Motor neuron (in vitro differentiated cells): Measurements from ENCODE around the gene TTL. TPM values are rescaled to one million over a fixed set of nuclear protein-coding genes. Genes with fewer than 3 reads are reported as not detected.
"Not testable (repeated sequence)": the region's sequence is repeated elsewhere in the genome, so short reads cannot be mapped to it uniquely, and the experiment has no call there.

Experiments used
- ATAC-seq, 8 experiments: fragments of 200-7000 bp; cut with Tn5 transposase; replicated peaks in 6 of 8; 2 replicates each; pipeline ENCODE4 v1.8.0; 2021; ENCODE audit warnings: mild to moderate bottlenecking in 8 of 8, moderate library complexity in 8 of 8
- H3K27ac ChIP-seq, 2 donors: fragments of 250-450 bp; sonication (Bioruptor Pico); 2 replicates each; pipeline ENCODE4 v1.9.0; 2021; ENCODE audit warnings: antibody characterized with exemption in 2 of 2, mild to moderate bottlenecking in 2 of 2, moderate library complexity in 1 of 2
- H3K4me1 ChIP-seq, 2 donors: fragments of 250-450 bp; sonication (Bioruptor Pico); replicated peaks in 1 of 2; 2 replicates each; pipeline ENCODE4 v1.6.1; 2021; ENCODE audit warnings: antibody characterized with exemption in 2 of 2, mild to moderate bottlenecking in 2 of 2, moderate library complexity in 1 of 2
- H3K4me3 ChIP-seq, 5 donors: fragments of 250-450 bp; sonication (Bioruptor Pico); 2 replicates each; pipeline ENCODE4 v1.9.0; 2021; ENCODE audit warnings: antibody characterized with exemption in 5 of 5, mild to moderate bottlenecking in 5 of 5, moderate library complexity in 4 of 5
- WGBS, 10 experiments: fragments of 450-650 bp; shearing (Covaris generic); methylation state at CpG; one replicate each; pipeline ENCODE4 v1.0.0; 2022; 5-methylcytosine and 5-hydroxymethylcytosine counted together
- in situ Hi-C, 9 experiments: fragments of 400-800 bp; cut with MboI; loops; one replicate each; pipeline ENCODE4 v1.15.0; 2021; ENCODE audit warnings: low sequenced_read_pairs in 9 of 9, low pct_unique_long_range_greater_than_20kb in 2 of 9; ENCODE audit not compliant: unreplicated experiment in 9 of 9
- total RNA-seq, 8 experiments: library from RNA; unstranded; fragments of 300-600 nt; gene quantifications; 2 replicates each; pipeline versions ENCODE4 v1.2.3 to v1.2.4, GENCODE V29; 2022

Gene TTL
- 10 to 100 TPM; 15.0 to 51.1 (median 37.5) TPM for total RNA-seq

- Histone ChIP-seq H3K4me3 (peak within 1 kb of the TSS; percentile 54 to 77 (median 72)), H3K4me1 (peaks cover 10 to 12% of the 10 kb centered on the region in 2 donors), H3K27ac (peak within 1 kb of the TSS; percentile 74)
- WGBS, 10 experiments = 0% methylated on average over 1 to 11 of the region's 82 CpGs; no CpG with 5 or more reads in 2 of the 10 experiments
- in situ Hi-C loops = loop anchor here in 1 of 9 experiments (25.0 kb wide), 1 partner anchor 419 kb away; the partner anchor contains the start of gene TMEM87B
- ATAC-seq = peak; percentile 70 to 81 (median 74)
Observed at GRCh38 chr2:112481528-112482233, at the start of gene TTL. TSS of gene TTL (plus strand) at chr2:112482156. CDS start at chr2:112482345, 189 bp downstream.

GRCh38 chr2:112432390-112432734 is 49.6 kb upstream of the TTL start:
- ATAC-seq, H3K27ac ChIP-seq, H3K4me1 ChIP-seq: not testable (repeated sequence)
- no CpG with 5 or more reads among the region's 22 CpGs for WGBS, 10 experiments
- peak overlapping the region in 4 of 5 donors; percentile 28 to 66 (median 44) for H3K4me3 ChIP-seq
- in situ Hi-C loops = loop anchor here in 1 of 9 experiments (25.0 kb wide), 1 partner anchor 170 kb away; the partner anchor contains the start of gene ZC3H8

GRCh38 chr2:112432735-112433479 is 49.0 kb upstream of the TTL start:
- H3K4me3 ChIP-seq = peak overlapping the region; percentile 18 to 66 (median 44)
- ATAC-seq = peak in 1 of 8 experiments; percentile 53
- H3K4me1 ChIP-seq = not testable (repeated sequence)
- WGBS, 10 experiments = no CpG with 5 or more reads among the region's 98 CpGs
- in situ Hi-C loops = loop anchor here in 1 of 9 experiments (25.0 kb wide), 1 partner anchor 171 kb away; the partner anchor contains the start of gene ZC3H8
- peak overlapping the region in 1 of 2 donors; percentile 71 for H3K27ac ChIP-seq

GRCh38 chr2:112433480-112433879 is 48.5 kb upstream of the TTL start, which contains the start of gene RGPD8:
TSS of gene RGPD8 (minus strand) at chr2:112433645. CDS start at chr2:112433453, 192 bp downstream.
- Histone ChIP-seq H3K27ac (peak within 1 kb of the TSS in 1 of 2 donors; percentile 71), H3K4me3 (peak within 1 kb of the TSS; percentile 18 to 66 (median 44))
- 0 to 20% (median 0%) methylated on average over 1 of the region's 26 CpGs; no CpG with 5 or more reads in 4 of the 10 experiments for WGBS, 10 experiments
- ATAC-seq = peak; percentile 95 to 100 (median 98)
- H3K4me1 ChIP-seq = not testable (repeated sequence)
- in situ Hi-C loops = loop anchor here in 1 of 9 experiments (25.0 kb wide), 1 partner anchor 171 kb away; the partner anchor contains the start of gene ZC3H8

GRCh38 chr2:112433932-112434730 is 47.8 kb upstream of the TTL start:
- peak overlapping the region in 1 of 5 donors; percentile 4 for H3K4me3 ChIP-seq
- peaks cover 4 to 6% of the 10 kb centered on the region in 2 donors for H3K4me1 ChIP-seq
- in situ Hi-C loops = loop anchor here in 1 of 9 experiments (25.0 kb wide), 1 partner anchor 172 kb away; the partner anchor contains the start of gene ZC3H8
- 0 to 60% (median 30%) methylated on average over 1 to 5 of the region's 31 CpGs; no CpG with 5 or more reads in 4 of the 10 experiments for WGBS, 10 experiments
- ATAC-seq = no peak
- no peak overlapping the region for H3K27ac ChIP-seq

- H3K4me3 ChIP-seq, H3K27ac ChIP-seq, H3K4me1 ChIP-seq: not testable (repeated sequence)
- ATAC-seq = peak in 5 of 8 experiments; percentile 2 to 46 (median 40)
- in situ Hi-C loops = loop anchor here in 1 of 9 experiments (25.0 kb wide), 1 partner anchor 173 kb away; the partner anchor contains the start of gene ZC3H8
- WGBS, 10 experiments = 90% methylated on average over 2 of the region's 33 CpGs; no CpG with 5 or more reads in 9 of the 10 experiments
Observed at GRCh38 chr2:112434890-112435715, 46.9 kb upstream of the TTL start.

GRCh38 chr2:112435716-112436431 is 46.1 kb upstream of the TTL start:
- H3K4me1 ChIP-seq, H3K27ac ChIP-seq, H3K4me3 ChIP-seq: not testable (repeated sequence)
- WGBS, 10 experiments = 68% methylated on average over 3 of the region's 18 CpGs; no CpG with 5 or more reads in 9 of the 10 experiments
- peak in 3 of 8 experiments; percentile 5 to 26 (median 18) for ATAC-seq
- in situ Hi-C loops = loop anchor here in 1 of 9 experiments (25.0 kb wide), 1 partner anchor 174 kb away; the partner anchor contains the start of gene ZC3H8

GRCh38 chr2:112436993-112437392 is 45.0 kb upstream of the TTL start:
- in situ Hi-C loops = loop anchor here in 1 of 9 experiments (25.0 kb wide), 1 partner anchor 175 kb away; the partner anchor contains the start of gene ZC3H8
- H3K4me1 ChIP-seq, H3K4me3 ChIP-seq, H3K27ac ChIP-seq, ATAC-seq: not testable (repeated sequence)
- no CpG with 5 or more reads among the region's 10 CpGs for WGBS, 10 experiments

GRCh38 chr2:112437405-112437831 is 44.5 kb upstream of the TTL start:
- not testable (repeated sequence) for H3K27ac ChIP-seq, H3K4me3 ChIP-seq, H3K4me1 ChIP-seq, ATAC-seq
- in situ Hi-C loops = loop anchor here in 1 of 9 experiments (25.0 kb wide), 1 partner anchor 175 kb away; the partner anchor contains the start of gene ZC3H8
- WGBS, 10 experiments = 60 to 100% (median 91%) methylated on average over 2 of the region's 16 CpGs; no CpG with 5 or more reads in 6 of the 10 experiments

GRCh38 chr2:112438603-112439261 is 43.2 kb upstream of the TTL start:
- 20 to 100% (median 84%) methylated on average over 1 to 4 of the region's 6 CpGs; no CpG with 5 or more reads in 2 of the 10 experiments for WGBS, 10 experiments
- H3K4me1 ChIP-seq, H3K27ac ChIP-seq, H3K4me3 ChIP-seq, ATAC-seq: not testable (repeated sequence)
- in situ Hi-C loops = loop anchor here in 1 of 9 experiments (25.0 kb wide), 1 partner anchor 176 kb away; the partner anchor contains the start of gene ZC3H8
